ENCODE measurements around the gene SLC1A5. TPM values are rescaled to one million over a fixed set of nuclear protein-coding genes. Genes with fewer than 3 reads are reported as not detected.

SLC1A5 gene
- polyA plus RNA-seq, 1 donor, result 22.7 TPM

Other genes with a start within 250 kb of the SLC1A5 start
- 213 TPM for gene CALM3, start 187.3 kb downstream of the SLC1A5 start, polyA plus RNA-seq (ENCODE audit: insufficient read length)
- gene PTGIR, start 163.5 kb downstream of the SLC1A5 start, polyA plus RNA-seq (ENCODE audit: insufficient read length), result 2.3 TPM
- gene GNG8, start 152.4 kb downstream of the SLC1A5 start, polyA plus RNA-seq (ENCODE audit: insufficient read length), result not detected
- gene DACT3, start 127.4 kb downstream of the SLC1A5 start, polyA plus RNA-seq (ENCODE audit: insufficient read length), result 13.0 TPM
- 20.7 TPM for gene PRKD2, start 71.5 kb downstream of the SLC1A5 start, polyA plus RNA-seq (ENCODE audit: insufficient read length)
- 20.3 TPM for gene FKRP, start 42.5 kb downstream of the SLC1A5 start, polyA plus RNA-seq (ENCODE audit: insufficient read length)
- gene STRN4, start 42.1 kb downstream of the SLC1A5 start, polyA plus RNA-seq (ENCODE audit: insufficient read length), result 54.8 TPM
- 61.2 TPM for gene AP2S1, start 62.3 kb upstream of the SLC1A5 start, polyA plus RNA-seq (ENCODE audit: insufficient read length)
- 38.4 TPM for gene ARHGAP35, start 72.4 kb upstream of the SLC1A5 start, polyA plus RNA-seq (ENCODE audit: insufficient read length)
- gene NPAS1, start 231.2 kb upstream of the SLC1A5 start, polyA plus RNA-seq (ENCODE audit: insufficient read length), result 7.0 TPM